ENCODE measurements around the gene GAPVD1.

The GAPVD1 gene

DNA sequence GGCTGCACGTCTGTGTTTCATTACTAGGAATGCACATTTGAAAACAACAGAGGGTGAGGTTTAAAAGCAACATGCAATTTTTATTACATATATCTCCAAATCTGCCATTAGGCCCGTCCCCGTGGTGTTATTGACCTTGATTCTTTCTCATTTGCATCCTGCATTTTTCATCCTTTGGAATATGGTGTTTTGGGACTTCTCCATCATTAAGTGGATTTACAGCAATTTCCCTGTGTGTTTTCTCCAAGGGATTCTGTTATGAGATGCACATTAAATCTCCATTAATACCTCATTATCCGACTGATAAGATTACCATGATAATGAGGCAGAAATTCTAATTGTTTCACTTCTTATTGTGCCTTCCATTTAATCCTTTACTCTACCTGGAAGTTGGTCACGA, 117.6 kb downstream of the GAPVD1 start:
- Histone ChIP-seq H3K27me3 (replicated peaks; ENCODE audit: control insufficient read depth, insufficient read depth, low read length) (no peaks in the 10 kb centered on the region), H3K4me3 (replicated peaks; ENCODE audit: low read depth, low read length) (no peak overlapping the region), H3K36me3 (ENCODE audit: control insufficient read depth, insufficient read depth, low read length) (no peaks in the 10 kb centered on the region)
- no peak for TF ChIP-seq CTCF (IDR thresholded peaks at IDR 0.05; ENCODE audit: insufficient read depth, low read length, poor library complexity, severe bottlenecking)
- no peak for DNase-seq (ENCODE audit: extremely low read depth, insufficient read length)

GRCh38 chr9:125380406-125380805, 118.8 kb downstream of the GAPVD1 start:
- Histone ChIP-seq H3K4me3 (replicated peaks; ENCODE audit: low read depth, low read length) (no peak overlapping the region), H3K27me3 (replicated peaks; ENCODE audit: control insufficient read depth, insufficient read depth, low read length) (no peaks in the 10 kb centered on the region), H3K36me3 (ENCODE audit: control insufficient read depth, insufficient read depth, low read length) (no peaks in the 10 kb centered on the region)
- no peak for TF ChIP-seq CTCF (IDR thresholded peaks at IDR 0.05; ENCODE audit: insufficient read depth, low read length, poor library complexity, severe bottlenecking)
- no peak for DNase-seq (ENCODE audit: extremely low read depth, insufficient read length)

GRCh38 chr9:125387861-125388524, 126.4 kb downstream of the GAPVD1 start:
- no peak for DNase-seq (ENCODE audit: extremely low read depth, insufficient read length)
- Histone ChIP-seq H3K4me3 (replicated peaks; ENCODE audit: low read depth, low read length) (no peak overlapping the region), H3K36me3 (ENCODE audit: control insufficient read depth, insufficient read depth, low read length) (no peaks in the 10 kb centered on the region), H3K27me3 (replicated peaks; ENCODE audit: control insufficient read depth, insufficient read depth, low read length) (no peaks in the 10 kb centered on the region)
- no peak for TF ChIP-seq CTCF (IDR thresholded peaks at IDR 0.05; ENCODE audit: insufficient read depth, low read length, poor library complexity, severe bottlenecking)

- Histone ChIP-seq H3K36me3 (ENCODE audit: control insufficient read depth, insufficient read depth, low read length) (no peaks in the 10 kb centered on the region), H3K27me3 (replicated peaks; ENCODE audit: control insufficient read depth, insufficient read depth, low read length) (no peaks in the 10 kb centered on the region), H3K4me3 (replicated peaks; ENCODE audit: low read depth, low read length) (no peak overlapping the region)
- no peak for TF ChIP-seq CTCF (IDR thresholded peaks at IDR 0.05; ENCODE audit: insufficient read depth, low read length, poor library complexity, severe bottlenecking)
- no peak for DNase-seq (ENCODE audit: extremely low read depth, insufficient read length)
Observed at GRCh38 chr9:125388978-125389377, 127.4 kb downstream of the GAPVD1 start.

GRCh38 chr9:125391704-125392103, 130.1 kb downstream of the GAPVD1 start:
- Histone ChIP-seq H3K4me3 (replicated peaks; ENCODE audit: low read depth, low read length) (no peak overlapping the region), H3K27me3 (replicated peaks; ENCODE audit: control insufficient read depth, insufficient read depth, low read length) (no peaks in the 10 kb centered on the region), H3K36me3 (ENCODE audit: control insufficient read depth, insufficient read depth, low read length) (no peaks in the 10 kb centered on the region)
- no peak for TF ChIP-seq CTCF (IDR thresholded peaks at IDR 0.05; ENCODE audit: insufficient read depth, low read length, poor library complexity, severe bottlenecking)
- DNase-seq (ENCODE audit: extremely low read depth, insufficient read length), result no peak

DNA sequence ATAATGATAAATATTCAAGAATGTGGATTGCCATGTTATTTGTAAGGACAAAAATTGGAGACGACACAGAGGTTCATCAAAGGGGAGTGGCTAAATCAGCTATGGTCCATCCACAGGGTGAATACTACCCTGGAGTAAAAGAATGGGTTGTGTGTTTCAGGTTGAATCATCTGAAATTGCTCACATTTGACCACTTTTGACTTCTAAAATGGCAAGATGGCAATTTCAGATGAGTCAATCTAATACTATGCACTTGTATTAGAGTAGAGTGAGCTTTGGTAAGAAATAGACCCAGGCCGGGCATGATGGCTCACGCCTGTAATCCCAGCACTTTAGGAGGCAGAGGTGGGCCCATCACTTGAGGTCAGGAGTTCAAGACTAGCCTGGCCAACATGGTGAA, 131.8 kb downstream of the GAPVD1 start:
- TF ChIP-seq CTCF (IDR thresholded peaks at IDR 0.05; ENCODE audit: insufficient read depth, low read length, poor library complexity, severe bottlenecking), result no peak
- Histone ChIP-seq H3K4me3 (replicated peaks; ENCODE audit: low read depth, low read length) (no peak overlapping the region), H3K27me3 (replicated peaks; ENCODE audit: control insufficient read depth, insufficient read depth, low read length) (no peaks in the 10 kb centered on the region), H3K36me3 (ENCODE audit: control insufficient read depth, insufficient read depth, low read length) (no peaks in the 10 kb centered on the region)
- DNase-seq (ENCODE audit: extremely low read depth, insufficient read length), result peak; percentile 38
